ENCODE measurements around the gene ABCA7. TPM values are rescaled to one million over a fixed set of nuclear protein-coding genes. Genes with fewer than 3 reads are reported as not detected.

The ABCA7 gene
- total RNA-seq, 4 donors from 2014 or later, result 15.5 to 58.7 (median 29.8) TPM

GRCh38 chr19:1094655-1094977, 54.7 kb downstream of the ABCA7 start:
- TF ChIP-seq POLR2A (IDR thresholded peaks at IDR 0.05), result no peak
- TF ChIP-seq CTCF (IDR thresholded peaks at IDR 0.05), result no peak
- Histone ChIP-seq H3K36me3 (peaks cover 14 to 17% of the 10 kb centered on the region in 2 donors), H3K27me3 (no peaks in the 10 kb centered on the region), H3K4me3 (replicated peaks in 1 of 3) (peak overlapping the region; percentile 63 to 95 (median 88)), H3K27ac (peak overlapping the region in 2 of 3 donors; percentile 44 to 57), H3K9me3 (no peaks in the 10 kb centered on the region), H3K4me1 (peaks cover 33 to 41% of the 10 kb centered on the region in 2 donors)
- DNase-seq, result no peak
- WGBS, 2 donors, result 1 to 2% methylated on average over 5 to 16 of the region's 19 CpGs
- intact Hi-C loops (cut with DNase I), result loop anchor here (5.0 kb wide), 1 partner anchor 72 kb away; the partner anchor contains the start of genes RNU6-2 and TMEM259

GRCh38 chr19:1094978-1095701, 55.2 kb downstream of the ABCA7 start, which contains the start of gene POLR2E:
Gene POLR2E, minus strand, starts transcription at chr19:1095375. Its CDS starts 60 bp downstream, at chr19:1095315.
- peak within 1 kb of the TSS; percentile 63 to 95 (median 88) for H3K4me3 ChIP-seq (replicated peaks in 1 of 3)
- no peaks in the 10 kb centered on the region for H3K9me3 ChIP-seq
- 0 to 1% methylated on average over 18 to 19 of the region's 81 CpGs for WGBS, 2 donors
- H3K27ac ChIP-seq, result peak within 1 kb of the TSS in 2 of 3 donors; percentile 44 to 57
- TF ChIP-seq POLR2A (IDR thresholded peaks at IDR 0.05), result peak in 1 of 2 donors; percentile 86
- no peak for TF ChIP-seq CTCF (IDR thresholded peaks at IDR 0.05)
- intact Hi-C loops (cut with DNase I), result loop anchor here (5.0 kb wide), 1 partner anchor 73 kb away; the partner anchor contains the start of genes RNU6-2 and TMEM259
- H3K4me1 ChIP-seq, result peaks cover 37 to 46% of the 10 kb centered on the region in 2 donors
- no peaks in the 10 kb centered on the region for H3K27me3 ChIP-seq
- DNase-seq, result peak; percentile 99
- peaks cover 13 to 16% of the 10 kb centered on the region in 2 donors for H3K36me3 ChIP-seq

- TF ChIP-seq POLR2A (IDR thresholded peaks at IDR 0.05), result no peak
- no peak for TF ChIP-seq CTCF (IDR thresholded peaks at IDR 0.05)
- H3K9me3 ChIP-seq, result no peaks in the 10 kb centered on the region
- DNase-seq, result peak in 1 of 2 donors; percentile 59
- no peaks in the 10 kb centered on the region for H3K36me3 ChIP-seq
- H3K27me3 ChIP-seq, result no peaks in the 10 kb centered on the region
- peak overlapping the region; percentile 13 to 80 (median 71) for H3K27ac ChIP-seq
- no peak overlapping the region for H3K4me3 ChIP-seq (replicated peaks in 1 of 3)
- WGBS, 2 donors, result 56 to 66% methylated on average over 7 of the region's 7 CpGs
- H3K4me1 ChIP-seq, result peaks cover 62 to 73% of the 10 kb centered on the region in 2 donors
- intact Hi-C loops (cut with DNase I), result no loop called here
Measured at GRCh38 chr19:1097810-1098176, 57.9 kb downstream of the ABCA7 start.

- Histone ChIP-seq H3K9me3 (no peaks in the 10 kb centered on the region), H3K4me3 (replicated peaks in 1 of 3) (no peak overlapping the region), H3K27ac (peak overlapping the region; percentile 67 to 96 (median 80)), H3K36me3 (no peaks in the 10 kb centered on the region), H3K27me3 (no peaks in the 10 kb centered on the region), H3K4me1 (peaks cover 67 to 79% of the 10 kb centered on the region in 2 donors)
- no peak for DNase-seq
- 67 to 70% methylated on average over 14 to 15 of the region's 15 CpGs for WGBS, 2 donors
- TF ChIP-seq POLR2A (IDR thresholded peaks at IDR 0.05) (no peak), CTCF (IDR thresholded peaks at IDR 0.05) (no peak)
- intact Hi-C loops (cut with DNase I), result no loop called here
Measured at GRCh38 chr19:1098177-1099051, 58.5 kb downstream of the ABCA7 start.
